GM18867 (cell line): ENCODE results near the gene KCNJ16.

Experiments used
- ATAC-seq: cut with Tn5 transposase; IDR thresholded peaks from one replicate; pipeline ENCODE4 v1.9.1; 2021; ENCODE audit warnings: mild to moderate bottlenecking, moderate library complexity; ENCODE audit not compliant: unreplicated experiment

KCNJ16 gene

GRCh38 chr17:70124723-70125122 is 49.7 kb downstream of the KCNJ16 start:
- no peak for ATAC-seq

DNA sequence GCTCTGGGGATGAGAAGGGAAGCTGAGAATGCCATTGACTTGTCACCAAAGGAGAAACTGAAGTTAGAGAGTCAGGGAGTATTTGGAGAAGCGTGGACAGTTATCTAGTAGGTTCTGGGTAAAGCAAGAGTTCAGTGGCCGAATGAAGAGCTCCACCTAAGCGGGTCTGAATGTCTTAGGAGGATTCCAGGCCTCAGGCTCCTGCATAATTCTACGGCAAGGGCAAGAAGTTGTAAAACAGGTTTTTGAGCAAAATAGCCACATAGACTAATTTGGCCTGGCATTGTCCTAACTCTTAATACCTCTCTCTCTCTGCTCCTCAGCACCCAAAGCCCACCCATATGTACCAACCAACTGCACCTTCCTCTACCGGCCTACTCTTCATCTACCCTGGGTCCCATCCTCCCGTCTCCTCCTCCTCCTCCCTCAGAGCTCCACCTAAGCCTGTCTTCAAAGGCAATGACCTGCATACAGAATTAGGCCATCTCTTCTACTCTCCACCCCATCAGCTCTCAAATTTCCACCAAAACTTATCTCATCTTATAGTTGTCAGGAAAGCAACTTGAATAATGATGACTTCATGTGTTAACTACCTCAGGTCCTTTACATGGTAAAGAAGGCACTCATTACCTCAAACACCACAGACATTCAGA is 52.3 kb downstream of the KCNJ16 start:
- ATAC-seq = no peak

GRCh38 chr17:70128727-70129238 is 53.8 kb downstream of the KCNJ16 start:
- no peak for ATAC-seq

DNA sequence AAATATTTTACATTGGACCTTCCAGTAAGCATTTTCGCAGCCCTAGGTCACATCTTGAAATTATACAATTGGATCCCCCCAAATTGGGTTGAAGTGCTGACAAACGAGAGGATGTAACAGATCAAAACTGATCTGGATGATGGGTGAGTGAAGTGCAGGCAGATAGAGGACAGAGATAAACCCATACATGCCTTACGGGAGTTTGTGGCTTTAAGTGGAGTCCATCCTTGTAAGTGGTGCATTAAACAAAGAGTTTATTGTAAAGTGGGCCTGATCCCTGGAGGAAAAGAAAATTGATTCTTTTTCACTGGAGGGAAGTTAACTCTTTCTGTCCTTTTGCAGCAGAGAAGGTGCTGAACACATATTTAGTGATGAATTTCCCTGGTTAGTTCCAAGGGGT is 55.3 kb downstream of the KCNJ16 start:
- no peak for ATAC-seq

GRCh38 chr17:70132505-70132904 is 57.5 kb downstream of the KCNJ16 start:
- no peak for ATAC-seq

DNA sequence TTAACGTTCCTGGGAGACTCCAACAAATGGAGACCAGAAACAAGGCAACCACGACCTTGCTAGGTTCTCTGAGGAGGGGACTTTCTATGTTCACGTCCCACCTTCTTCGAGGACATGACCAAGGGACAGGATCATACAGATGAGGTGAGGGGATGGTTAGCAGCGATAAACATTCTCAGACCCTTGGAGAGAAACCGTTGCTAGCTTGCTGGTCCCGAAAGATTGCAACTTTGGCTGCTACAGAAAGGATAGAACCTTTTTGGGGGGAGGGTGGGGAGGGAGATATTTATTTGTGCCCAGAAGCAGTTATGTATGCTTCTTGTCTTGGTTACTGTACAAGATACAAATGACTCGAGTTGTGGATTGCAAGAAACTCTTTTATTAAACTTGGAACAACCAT is 59.0 kb downstream of the KCNJ16 start:
- no peak for ATAC-seq

- no peak for ATAC-seq
These were observed 59.8 kb downstream of the KCNJ16 start for GRCh38 chr17:70134777-70135176.

- no peak for ATAC-seq
These were observed 61.1 kb downstream of the KCNJ16 start for GRCh38 chr17:70136131-70136530.

DNA sequence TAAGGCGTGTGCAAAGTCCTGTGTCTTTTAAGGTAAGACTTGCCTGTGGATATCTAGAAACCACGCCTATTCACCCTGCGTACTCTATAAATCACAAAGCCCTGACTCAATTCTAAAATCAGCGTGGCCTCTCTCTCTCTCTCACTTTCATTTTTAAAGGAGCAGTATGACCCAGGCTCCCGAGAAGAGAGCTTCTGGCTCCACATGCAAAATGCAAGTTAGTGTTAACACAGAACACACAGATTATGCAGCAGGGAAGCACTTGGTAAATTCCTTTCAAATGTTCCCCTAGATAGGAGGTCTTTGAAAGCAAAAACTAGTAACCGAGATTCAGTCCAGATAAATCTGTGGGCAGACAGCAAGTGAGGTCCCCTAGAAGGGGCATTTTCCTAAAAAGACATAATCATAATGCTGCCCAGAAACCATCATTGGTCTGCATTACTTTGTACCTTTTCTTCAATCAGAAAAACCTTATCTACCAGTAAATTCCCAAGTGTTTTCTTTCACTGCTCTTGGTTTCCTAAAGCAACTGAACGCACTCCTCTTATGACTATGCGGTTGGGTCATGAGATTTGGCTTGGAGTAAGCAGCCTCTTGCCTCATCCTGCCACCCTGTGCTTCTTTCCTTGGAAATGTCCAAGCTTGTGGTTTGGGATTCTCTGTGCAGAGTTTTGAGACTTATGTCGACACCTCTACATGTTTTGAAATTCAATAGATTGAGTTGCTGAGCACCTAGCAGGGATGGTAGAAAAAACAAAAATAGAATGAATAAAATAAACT is 62.6 kb downstream of the KCNJ16 start:
- ATAC-seq = peak; percentile 99

- no peak for ATAC-seq
These were observed 63.4 kb downstream of the KCNJ16 start for GRCh38 chr17:70138291-70138865.

- no peak for ATAC-seq
These were observed 64.5 kb downstream of the KCNJ16 start for GRCh38 chr17:70139449-70139993.

DNA sequence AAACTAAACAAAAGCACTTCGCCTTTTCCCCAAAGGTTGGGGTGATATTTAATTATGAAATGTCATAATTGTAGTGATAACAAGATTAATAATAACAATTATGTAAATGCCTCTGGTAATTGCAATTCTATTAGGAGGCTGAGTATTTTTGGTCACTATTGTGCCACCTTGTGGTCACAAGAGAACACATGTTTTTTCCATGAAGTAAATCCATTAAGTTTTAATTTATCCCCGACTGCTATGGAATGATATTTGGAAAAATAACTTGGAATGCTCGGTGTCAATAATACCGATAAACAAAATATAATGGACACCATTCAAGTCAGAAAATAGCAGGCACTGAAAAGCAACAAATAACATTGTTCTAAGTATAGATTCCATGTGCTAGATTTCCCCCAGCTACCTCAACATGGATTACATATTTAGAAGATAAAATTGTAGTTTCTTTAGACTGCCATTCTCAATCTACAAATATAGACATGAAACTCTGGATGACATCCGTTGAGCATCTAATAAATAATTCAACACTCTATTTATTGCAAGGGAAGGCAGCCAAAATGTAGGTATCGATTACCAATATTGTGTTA is 69.3 kb downstream of the KCNJ16 start:
- ATAC-seq = no peak

GRCh38 chr17:70153210-70153609 is 78.2 kb downstream of the KCNJ16 start:
- ATAC-seq = no peak

DNA sequence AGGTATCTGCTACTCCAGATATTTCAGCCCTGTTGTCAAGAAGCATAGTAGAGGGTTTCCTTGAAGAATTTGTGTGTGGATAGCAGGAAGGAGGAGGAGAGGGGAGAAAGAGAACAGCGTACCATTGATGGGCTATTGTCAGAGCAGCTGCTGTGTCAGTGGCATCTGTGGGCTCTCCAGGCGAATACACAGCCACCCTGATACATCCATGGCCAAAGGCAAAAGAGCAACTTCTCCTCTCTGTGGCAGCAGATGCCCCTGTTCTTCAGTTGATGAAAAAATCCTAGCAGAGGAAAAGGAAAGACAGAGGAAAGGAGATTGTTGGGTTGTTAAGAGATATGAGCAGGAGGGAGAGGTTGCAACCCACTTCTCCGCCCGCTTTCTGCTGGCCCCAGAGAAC is 82.1 kb downstream of the KCNJ16 start:
- ATAC-seq = no peak

- ATAC-seq = no peak
These were observed 83.2 kb downstream of the KCNJ16 start for GRCh38 chr17:70158180-70158579.

DNA sequence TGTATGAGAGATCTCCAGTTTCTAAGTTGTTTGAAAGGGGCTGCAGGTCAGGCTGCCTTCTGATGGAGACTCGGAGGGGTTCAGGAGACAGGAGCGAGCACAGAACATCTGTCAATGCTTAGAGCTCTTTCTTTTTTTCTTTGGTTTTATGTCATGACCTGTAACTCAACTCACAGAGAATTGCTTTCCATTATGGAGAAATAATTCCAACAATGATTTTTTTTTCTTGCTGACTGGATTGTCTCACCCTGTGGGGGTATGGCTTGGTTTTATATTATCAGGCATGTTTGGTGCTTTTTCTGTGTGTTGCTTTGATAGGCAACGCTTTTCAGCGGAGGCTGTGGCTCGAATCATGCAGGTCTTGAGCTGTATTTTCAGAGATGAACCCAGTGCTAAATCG is 83.6 kb downstream of the KCNJ16 start:
- no peak for ATAC-seq

DNA sequence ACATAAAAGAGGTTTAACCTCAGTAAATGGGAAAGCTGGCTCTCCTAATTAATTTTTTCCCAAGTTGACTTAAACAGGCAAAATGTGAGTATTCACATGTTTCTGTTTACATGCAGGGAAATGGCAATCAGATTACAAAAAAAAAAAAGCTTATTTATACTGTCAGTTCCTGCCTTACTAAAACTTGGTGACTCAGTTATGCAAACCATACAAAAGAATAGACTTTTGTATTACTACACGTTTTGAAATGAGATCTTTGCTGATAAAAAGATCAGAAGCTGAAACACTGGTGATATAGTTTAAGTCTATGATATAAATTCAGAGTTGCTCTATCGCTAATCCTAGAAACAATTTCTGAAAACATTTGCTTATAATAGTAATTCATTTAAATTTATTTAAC is 85.0 kb downstream of the KCNJ16 start:
- ATAC-seq = no peak

DNA sequence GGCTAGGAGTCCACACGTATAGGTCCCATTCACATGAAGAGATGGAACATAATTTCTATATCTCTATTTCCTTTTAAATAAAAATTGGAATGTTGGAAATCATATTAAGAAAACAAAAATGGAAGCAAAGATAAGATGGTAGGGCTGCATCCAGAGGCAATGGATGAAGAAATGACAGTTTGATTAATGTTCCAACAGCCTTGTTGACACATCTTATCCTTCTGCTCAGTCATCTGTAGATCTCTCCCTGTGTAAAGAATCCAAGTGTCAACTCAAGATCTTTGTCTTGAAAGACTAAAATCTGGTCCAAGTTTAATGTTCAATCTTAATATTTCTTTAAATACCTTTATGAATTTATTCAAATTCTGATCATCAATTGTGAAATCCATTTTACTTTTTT is 86.5 kb downstream of the KCNJ16 start:
- no peak for ATAC-seq

GRCh38 chr17:70165383-70165782 is 90.4 kb downstream of the KCNJ16 start:
- ATAC-seq = no peak

- ATAC-seq = no peak
These were observed 91.6 kb downstream of the KCNJ16 start for GRCh38 chr17:70166615-70167014.
